ENCODE data around the gene BAMBI.

- TF ChIP-seq POLR2A (IDR thresholded peaks at IDR 0.05; ENCODE audit: low read length) (no peak), GATA1 (IDR thresholded peaks at IDR 0.05; ENCODE audit: low read depth, low read length) (no peak)
Measured at GRCh38 chr10:28631896-28632583, 45.3 kb upstream of the BAMBI start.
